ENCODE results near the gene PRR30. TPM values are rescaled to one million over a fixed set of nuclear protein-coding genes. Genes with fewer than 3 reads are reported as not detected.

Gene PRR30
- total RNA-seq, 1 experiment from 2014 or later: not detected

DNA sequence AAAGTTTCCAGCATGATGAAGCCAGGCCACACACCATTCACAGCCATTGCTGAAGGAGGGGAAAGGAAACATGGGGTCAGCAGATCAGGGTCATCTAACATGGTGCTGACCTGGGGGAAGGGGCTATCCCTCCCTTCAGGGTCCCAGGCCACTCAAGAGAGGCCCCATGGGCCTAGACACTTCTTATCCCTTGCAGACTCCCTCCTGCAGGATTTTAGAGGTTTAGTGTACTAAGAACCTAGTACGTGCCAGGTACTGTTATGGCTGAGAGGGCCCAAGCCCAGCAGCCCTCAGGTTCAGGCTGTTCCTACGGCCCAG lies 43.8 kb downstream of the PRR30 start:
- H2AFZ ChIP-seq (ENCODE audit: low read depth, low read length, poor library complexity, severe bottlenecking): no peak overlapping the region
- H4K20me1 ChIP-seq (ENCODE audit: insufficient read depth): no peaks in the 10 kb centered on the region
- H3K4me2 ChIP-seq (ENCODE audit: low read length): no peak overlapping the region
- peaks cover 0 to 9% of the 10 kb centered on the region in 2 experiments; a peak in 1 of 4 replicates for H3K4me1 ChIP-seq (ENCODE audit: control insufficient read depth in 1 of 2, insufficient read depth in 2 of 2, low read length in 2 of 2)
- no peaks in the 10 kb centered on the region for H3K79me2 ChIP-seq (ENCODE audit: insufficient read depth, low read length)
- ATAC-seq (no peak), DNase-seq (ENCODE audit: low read depth, low spot score) (no peak)
- no peak overlapping the region for H3K9ac ChIP-seq (ENCODE audit: low read length)
- H3K9me2 ChIP-seq (ENCODE audit: insufficient read depth): no peaks in the 10 kb centered on the region
- ChIA-PET RAD21 (ENCODE audit: low non-redundant PET in 1 of 2, low total read pairs in 2 of 2, uncharacterized antibody in 2 of 2, unreplicated experiment in 2 of 2) (no interaction called here), CTCF (no interaction called here), POLR2A (no interaction called here)
- H3K27me3 ChIP-seq (ENCODE audit: insufficient read depth, low read length): no peaks in the 10 kb centered on the region
- H3K4me3 ChIP-seq (replicated peaks in 1 of 2; ENCODE audit: low read depth in 1 of 2, low read length in 2 of 2): no peak overlapping the region
- H3K27ac ChIP-seq (ENCODE audit: low read depth, low read length): no peak overlapping the region
- TF ChIP-seq MAX (IDR thresholded peaks at IDR 0.05) (no peak), REST (IDR thresholded peaks at IDR 0.05; ENCODE audit: low read depth) (no peak), CTCF (IDR thresholded peaks at IDR 0.05 in 2 of 3, conservative IDR thresholded peaks at IDR 0.05 in 1 of 3; ENCODE audit: borderline replicate concordance in 1 of 3, insufficient read depth in 1 of 3, low read depth in 2 of 3, low read length in 2 of 3) (no peak), YY1 (IDR thresholded peaks at IDR 0.05; ENCODE audit: extremely low read depth, insufficient replicate concordance, low read depth, low read length) (no peak), SIN3A (IDR thresholded peaks at IDR 0.05; ENCODE audit: low read depth) (no peak), EZH2phosphoT487 (IDR thresholded peaks at IDR 0.05; ENCODE audit: borderline replicate concordance) (no peak), POLR2A (IDR thresholded peaks at IDR 0.05; ENCODE audit: borderline replicate concordance, extremely low read depth, insufficient read depth, insufficient read length) (no peak), RAD21 (IDR thresholded peaks at IDR 0.05; ENCODE audit: low read depth) (no peak), JUND (IDR thresholded peaks at IDR 0.05) (no peak), EGR1 (IDR thresholded peaks at IDR 0.05; ENCODE audit: low read depth) (no peak), CBX3 (IDR thresholded peaks at IDR 0.05; ENCODE audit: low read depth) (no peak), ZFX (IDR thresholded peaks at IDR 0.05) (no peak), ZNF274 (IDR thresholded peaks at IDR 0.05; ENCODE audit: low read depth, low read length) (no peak), POLR2AphosphoS5 (IDR thresholded peaks at IDR 0.05; ENCODE audit: low read depth, low read length) (no peak), FOSL1 (IDR thresholded peaks at IDR 0.05; ENCODE audit: low read depth) (no peak), ELF1 (IDR thresholded peaks at IDR 0.05; ENCODE audit: borderline replicate concordance, low read depth) (no peak), SRF (IDR thresholded peaks at IDR 0.05; ENCODE audit: low read depth) (no peak)
- TF ChIP-seq, protein P1, sequence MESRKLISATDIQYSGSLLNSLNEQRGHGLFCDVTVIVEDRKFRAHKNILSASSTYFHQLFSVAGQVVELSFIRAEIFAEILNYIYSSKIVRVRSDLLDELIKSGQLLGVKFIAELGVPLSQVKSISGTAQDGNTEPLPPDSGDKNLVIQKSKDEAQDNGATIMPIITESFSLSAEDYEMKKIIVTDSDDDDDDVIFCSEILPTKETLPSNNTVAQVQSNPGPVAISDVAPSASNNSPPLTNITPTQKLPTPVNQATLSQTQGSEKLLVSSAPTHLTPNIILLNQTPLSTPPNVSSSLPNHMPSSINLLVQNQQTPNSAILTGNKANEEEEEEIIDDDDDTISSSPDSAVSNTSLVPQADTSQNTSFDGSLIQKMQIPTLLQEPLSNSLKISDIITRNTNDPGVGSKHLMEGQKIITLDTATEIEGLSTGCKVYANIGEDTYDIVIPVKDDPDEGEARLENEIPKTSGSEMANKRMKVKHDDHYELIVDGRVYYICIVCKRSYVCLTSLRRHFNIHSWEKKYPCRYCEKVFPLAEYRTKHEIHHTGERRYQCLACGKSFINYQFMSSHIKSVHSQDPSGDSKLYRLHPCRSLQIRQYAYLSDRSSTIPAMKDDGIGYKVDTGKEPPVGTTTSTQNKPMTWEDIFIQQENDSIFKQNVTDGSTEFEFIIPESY (IDR thresholded peaks at IDR 0.05; ENCODE audit: extremely low read depth, insufficient replicate concordance, low read length): no peak
- TF ChIP-seq, protein P2, sequence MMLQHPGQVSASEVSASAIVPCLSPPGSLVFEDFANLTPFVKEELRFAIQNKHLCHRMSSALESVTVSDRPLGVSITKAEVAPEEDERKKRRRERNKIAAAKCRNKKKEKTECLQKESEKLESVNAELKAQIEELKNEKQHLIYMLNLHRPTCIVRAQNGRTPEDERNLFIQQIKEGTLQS (IDR thresholded peaks at IDR 0.05): no peak
- BruUV-seq (replicated peaks): no TSS peak
- no peaks in the 10 kb centered on the region for H3K36me3 ChIP-seq (ENCODE audit: control insufficient read depth in 1 of 2, insufficient read depth in 2 of 2, low read length in 2 of 2)
- H3K9me3 ChIP-seq (ENCODE audit: control insufficient read depth in 1 of 2, insufficient read depth in 1 of 2, low read depth in 1 of 2, low read length in 2 of 2): no peaks in the 10 kb centered on the region
- intact Hi-C loops (cut with micrococcal nuclease): loop anchor here (5.0 kb wide), 1 partner anchor 122 kb away; the partner anchor contains the start of gene CAD

All from HCT116 (cell line).